ENCODE results near the gene KCNIP2. TPM values are rescaled to one million over a fixed set of nuclear protein-coding genes. Genes with fewer than 3 reads are reported as not detected.
A peak's percentile ranks its signal among the peaks of the same experiment; 100 is the strongest.

The KCNIP2 gene
- total and polyA plus RNA-seq, 2 donors from 2014 or later = 0.67 to 3.4 TPM

GRCh38 chr10:101777619-101778145 is 65.9 kb downstream of the KCNIP2 start:
- peaks cover 0 to 23% (median 2%) of the 10 kb centered on the region in 3 donors for H3K4me1 ChIP-seq (ENCODE audit: control insufficient read depth in 2 of 3, insufficient read depth in 2 of 3, low read depth in 1 of 3, low read length in 3 of 3)
- no peak overlapping the region for H3K27ac ChIP-seq (ENCODE audit: low read depth in 2 of 2, low read length in 2 of 2)
- no peak overlapping the region for H3K9ac ChIP-seq (ENCODE audit: low read length in 3 of 3)
- intact Hi-C loops (cut with DNase I) = loop anchor here (10.0 kb wide), 1 partner anchor 173 kb away; no protein-coding TSS in a partner anchor
- TF ChIP-seq CTCF (IDR thresholded peaks at IDR 0.05; ENCODE audit: borderline replicate concordance, extremely low read depth, insufficient read depth) = no peak
- peak in 1 of 5 donors; percentile 58 for DNase-seq
- peaks cover 31% of the 10 kb centered on the region for H3K27me3 ChIP-seq (ENCODE audit: control insufficient read depth, insufficient read depth, low read length)
- no peak overlapping the region for H3K4me3 ChIP-seq (ENCODE audit: low read length in 3 of 3)
- H3K9me3 ChIP-seq (ENCODE audit: control insufficient read depth in 2 of 3, insufficient read depth in 1 of 3, low read length in 3 of 3) = no peaks in the 10 kb centered on the region
- H3K36me3 ChIP-seq (ENCODE audit: control insufficient read depth in 2 of 3, insufficient read depth in 3 of 3, low read length in 3 of 3) = no peaks in the 10 kb centered on the region
- no peak for FAIRE-seq

DNA sequence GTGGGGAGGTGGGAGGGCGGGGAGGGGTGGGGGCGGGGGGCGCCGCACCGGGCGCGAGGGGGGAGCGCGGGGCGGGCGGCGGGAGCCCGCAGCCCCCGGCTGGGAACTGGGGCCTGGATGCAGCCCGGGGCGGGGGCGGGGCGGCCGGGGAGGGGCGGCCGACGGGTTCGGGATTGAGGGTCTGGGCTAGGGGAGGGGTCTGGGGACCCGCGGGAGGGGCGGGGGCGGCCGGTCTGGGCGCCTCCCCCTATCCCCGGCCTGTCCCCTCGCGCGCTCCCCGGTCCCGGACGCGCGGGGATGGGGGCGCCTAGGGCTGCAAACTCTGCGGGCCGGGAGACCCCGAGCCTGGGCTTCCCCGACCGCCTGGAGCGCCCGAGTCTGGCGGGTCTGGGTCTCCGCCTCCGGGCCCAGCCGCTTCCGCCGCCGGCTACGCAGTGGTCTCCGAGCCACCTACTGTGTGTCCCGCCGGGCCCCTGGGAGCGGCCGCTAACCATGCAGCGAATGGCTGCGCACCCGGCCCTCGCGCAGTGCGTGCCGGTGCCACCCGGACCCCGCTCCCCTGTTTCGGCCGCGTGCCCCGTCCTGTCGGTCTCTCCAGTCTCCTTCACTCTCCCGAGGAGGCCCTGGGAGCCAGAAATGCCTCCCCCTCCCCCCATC is 67.3 kb downstream of the KCNIP2 start:
- TF ChIP-seq CTCF (IDR thresholded peaks at IDR 0.05; ENCODE audit: borderline replicate concordance, extremely low read depth, insufficient read depth) = no peak
- Histone ChIP-seq H3K27me3 (ENCODE audit: control insufficient read depth, insufficient read depth, low read length) (peaks cover 35% of the 10 kb centered on the region), H3K36me3 (ENCODE audit: control insufficient read depth in 2 of 3, insufficient read depth in 3 of 3, low read length in 3 of 3) (no peaks in the 10 kb centered on the region), H3K4me1 (ENCODE audit: control insufficient read depth in 2 of 3, insufficient read depth in 2 of 3, low read depth in 1 of 3, low read length in 3 of 3) (peaks cover 0 to 14% (median 0%) of the 10 kb centered on the region in 3 donors), H3K9me3 (ENCODE audit: control insufficient read depth in 2 of 3, insufficient read depth in 1 of 3, low read length in 3 of 3) (no peaks in the 10 kb centered on the region), H3K4me3 (ENCODE audit: low read length in 3 of 3) (no peak overlapping the region), H3K27ac (ENCODE audit: low read depth in 2 of 2, low read length in 2 of 2) (no peak overlapping the region), H3K9ac (ENCODE audit: low read length in 3 of 3) (no peak overlapping the region)
- DNase-seq (peak in 2 of 5 donors; percentile 53 to 73), FAIRE-seq (no peak)
- intact Hi-C loops (cut with DNase I) = loop anchor here (10.0 kb wide), 1 partner anchor 171 kb away; no protein-coding TSS in a partner anchor

Other genes starting within 250 kb of the KCNIP2 start
- 80.1 TPM for gene FBXW4, start 148.6 kb downstream of the KCNIP2 start, total RNA-seq
- 47.6 TPM for gene FBXW4, start 148.6 kb downstream of the KCNIP2 start, polyA plus RNA-seq (ENCODE audit: insufficient read depth, low read depth, low replicate concordance)
- gene FGF8, start 67.7 kb downstream of the KCNIP2 start, total RNA-seq = not detected
- not detected for gene FGF8, start 67.7 kb downstream of the KCNIP2 start, polyA plus RNA-seq (ENCODE audit: insufficient read depth, low read depth, low replicate concordance)
- gene NPM3, start 60.4 kb downstream of the KCNIP2 start, total RNA-seq = 23.8 TPM
- gene NPM3, start 60.4 kb downstream of the KCNIP2 start, polyA plus RNA-seq (ENCODE audit: insufficient read depth, low read depth, low replicate concordance) = 34.0 TPM
- gene OGA, start 25.4 kb downstream of the KCNIP2 start, total RNA-seq = 146 TPM
- 33.4 TPM for gene OGA, start 25.4 kb downstream of the KCNIP2 start, polyA plus RNA-seq (ENCODE audit: insufficient read depth, low read depth, low replicate concordance)
- gene ARMH3, start 212.4 kb upstream of the KCNIP2 start, total RNA-seq = 26.1 TPM
- gene ARMH3, start 212.4 kb upstream of the KCNIP2 start, polyA plus RNA-seq (ENCODE audit: insufficient read depth, low read depth, low replicate concordance) = 14.0 TPM
- gene HPS6, start 221.5 kb upstream of the KCNIP2 start, total RNA-seq = 20.0 TPM
- 11.9 TPM for gene HPS6, start 221.5 kb upstream of the KCNIP2 start, polyA plus RNA-seq (ENCODE audit: insufficient read depth, low read depth, low replicate concordance)

Data from kidney (tissue), 14 donors.